Liver (tissue), 9 donors: ENCODE data around the gene ANKRD65. TPM values are rescaled to one million over a fixed set of nuclear protein-coding genes. Genes with fewer than 3 reads are reported as not detected.

ENCODE experiments used
- DNase-seq: peaks from one replicate; pipeline ENCODE4 v3.0.0-alpha.2; 2017; ENCODE audit warnings: low spot score
- H3K27ac ChIP-seq, 2 donors: one replicate each; pipeline ENCODE4 v1.7.0; 2013; ENCODE audit warnings: inconsistent platforms in 2 of 2, low read length in 2 of 2, control low read depth in 1 of 2, low read depth in 1 of 2, mild to moderate bottlenecking in 1 of 2
- H3K27me3 ChIP-seq, 4 donors: one replicate each; pipeline versions ENCODE4 v1.6.1 to v1.7.0; 2013; ENCODE audit warnings: low read length in 3 of 4, inconsistent platforms in 1 of 4, mild to moderate bottlenecking in 1 of 4, moderate library complexity in 1 of 4; ENCODE audit not compliant: control insufficient read depth in 4 of 4, insufficient read depth in 4 of 4
- H3K36me3 ChIP-seq, 4 donors: one replicate each; pipeline versions ENCODE4 v1.6.1 to v1.7.0; 2013; ENCODE audit warnings: low read length in 3 of 4, mild to moderate bottlenecking in 3 of 4, low read depth in 1 of 4, moderate library complexity in 1 of 4; ENCODE audit not compliant: control insufficient read depth in 4 of 4, insufficient read depth in 3 of 4
- H3K4me1 ChIP-seq, 4 donors: one replicate each; pipeline versions ENCODE4 v1.6.1 to v1.7.0; 2013; ENCODE audit warnings: low read length in 3 of 4, mild to moderate bottlenecking in 3 of 4, moderate library complexity in 1 of 4; ENCODE audit not compliant: control insufficient read depth in 4 of 4, insufficient read depth in 4 of 4
- H3K4me3 ChIP-seq, 3 donors: one replicate each; pipeline versions ENCODE4 v1.6.1 to v1.7.0; 2013; ENCODE audit warnings: low read length in 3 of 3, control low read depth in 1 of 3, low read depth in 1 of 3, mild to moderate bottlenecking in 1 of 3
- H3K9ac ChIP-seq, 2 donors: one replicate each; pipeline ENCODE4 v1.7.0; 2013; ENCODE audit warnings: low read length in 2 of 2, mild to moderate bottlenecking in 2 of 2, moderate library complexity in 2 of 2, control low read depth in 1 of 2, low read depth in 1 of 2
- H3K9me3 ChIP-seq, 4 donors: one replicate each; pipeline versions ENCODE4 v1.6.1 to v1.7.0; 2013; ENCODE audit warnings: low read length in 3 of 4; ENCODE audit not compliant: control insufficient read depth in 4 of 4
- ATF3 ChIP-seq: IDR thresholded peaks from 2 replicates; pipeline ENCODE4 v1.6.1; 2016; ENCODE audit warnings: antibody characterized with exemption
- CTCF ChIP-seq: fragments of 150-350 bp; IDR thresholded peaks from 2 replicates; pipeline ENCODE4 v1.5.1; 2017; ENCODE audit warnings: improper control_type of control experiment, low read depth, low read length; ENCODE audit not compliant: missing input control
- EGR1 ChIP-seq, 2 donors: IDR thresholded peaks; 2 replicates each; pipeline ENCODE4 v1.6.1; 2016 to 2018; ENCODE audit warnings: antibody characterized with exemption in 2 of 2, low read depth in 2 of 2
- FOXA2 ChIP-seq: IDR thresholded peaks from 2 replicates; pipeline ENCODE4 v1.6.1; 2016; ENCODE audit warnings: antibody characterized with exemption
- GABPA ChIP-seq, 2 donors: IDR thresholded peaks in 1 of 2; conservative IDR thresholded peaks in 1 of 2; 2 replicates each; pipeline ENCODE4 v1.6.1; 2016; ENCODE audit warnings: antibody characterized with exemption in 2 of 2, mild to moderate bottlenecking in 1 of 2, moderate library complexity in 1 of 2
- HNF4A ChIP-seq, 2 donors: conservative IDR thresholded peaks; 2 replicates each; pipeline ENCODE4 v1.6.1; 2016; ENCODE audit warnings: antibody characterized with exemption in 2 of 2, mild to moderate bottlenecking in 2 of 2
- HNF4G ChIP-seq: IDR thresholded peaks from 2 replicates; pipeline ENCODE4 v1.6.1; 2016; ENCODE audit warnings: antibody characterized with exemption
- JUND ChIP-seq, 2 donors: IDR thresholded peaks; 2 replicates each; pipeline ENCODE4 v1.6.1; 2016; ENCODE audit warnings: antibody characterized with exemption in 2 of 2
- MAX ChIP-seq: IDR thresholded peaks from 2 replicates; pipeline ENCODE4 v1.6.1; 2016; ENCODE audit warnings: antibody characterized with exemption
- NR2F2 ChIP-seq: IDR thresholded peaks from 2 replicates; pipeline ENCODE4 v1.6.1; 2016; ENCODE audit warnings: antibody characterized with exemption
- RAD21 ChIP-seq, 2 donors: IDR thresholded peaks; 2 replicates each; pipeline ENCODE4 v1.6.1; 2016; ENCODE audit warnings: antibody characterized with exemption in 2 of 2, mild to moderate bottlenecking in 2 of 2
- REST ChIP-seq: IDR thresholded peaks from 2 replicates; pipeline ENCODE4 v1.6.1; 2016; ENCODE audit warnings: antibody characterized with exemption, mild to moderate bottlenecking
- RXRA ChIP-seq, 2 donors: IDR thresholded peaks; 2 replicates each; pipeline ENCODE4 v1.6.1; 2017 to 2018; ENCODE audit warnings: antibody characterized with exemption in 2 of 2, mild to moderate bottlenecking in 1 of 2
- SP1 ChIP-seq: IDR thresholded peaks from 2 replicates; pipeline ENCODE4 v1.6.1; 2018; ENCODE audit warnings: antibody characterized with exemption, mild to moderate bottlenecking
- TAF1 ChIP-seq: conservative IDR thresholded peaks from 2 replicates; pipeline ENCODE4 v1.6.1; 2016; ENCODE audit warnings: antibody characterized with exemption, mild to moderate bottlenecking
- YY1 ChIP-seq: IDR thresholded peaks from 2 replicates; pipeline ENCODE4 v1.6.1; 2016; ENCODE audit warnings: antibody characterized with exemption, mild to moderate bottlenecking
- WGBS: extraction: QIAGEN DNeasy Blood & Tissue Kit; methylation state at CpG from one replicate; pipeline ENCODE4 v1.1.7; 2013; 5-methylcytosine and 5-hydroxymethylcytosine counted together
- polyA plus RNA-seq, 2 donors: library from polyadenylated mRNA; stranded (reverse) in 1 of 2; unstranded in 1 of 2; fragments of 200-250 nt in 1 of 2; fragments of >200 nt in 1 of 2; fragmentation: Nextera tagmentation in 1 of 2; extraction: Ambion mirVana in 1 of 2; gene quantifications; one replicate each; pipeline versions ENCODE4 v1.2.1 to v1.2.3, GENCODE V29; 2013 to 2015
- total RNA-seq, 2 donors: library from RNA; depleted of rRNA; stranded (reverse); fragments of >200 nt; gene quantifications; one replicate each; pipeline ENCODE4 v1.2.3, GENCODE V29; 2014
- donor health status: healthy.
- donor health status: healthy.
- donor health status: healthy.
- donor health status: healthy.
- donor health status: healthy.

Gene ANKRD65
- total and polyA plus RNA-seq, 4 donors: 0.14 to 0.31 (median 0.23) TPM

GRCh38 chr1:1434824-1435105 is 13.7 kb upstream of the ANKRD65 start:
- Histone ChIP-seq H3K9ac (no peak overlapping the region), H3K27ac (peak overlapping the region; percentile 86 to 87), H3K9me3 (no peaks in the 10 kb centered on the region), H3K4me3 (no peak overlapping the region), H3K4me1 (peaks cover 43 to 90% (median 73%) of the 10 kb centered on the region in 4 donors), H3K27me3 (no peaks in the 10 kb centered on the region), H3K36me3 (peaks cover 0 to under 1% (median 0%) of the 10 kb centered on the region in 4 donors)
- no peak for TF ChIP-seq FOXA2
- no peak for TF ChIP-seq CTCF
- TF ChIP-seq HNF4G: no peak
- no peak for TF ChIP-seq TAF1
- no peak for TF ChIP-seq SP1
- WGBS: 87% methylated on average over 4 of the region's 4 CpGs
- DNase-seq: no peak

GRCh38 chr1:1434131-1434823 is 13.2 kb upstream of the ANKRD65 start:
- H3K27me3 ChIP-seq: no peaks in the 10 kb centered on the region
- no peaks in the 10 kb centered on the region for H3K9me3 ChIP-seq
- TF ChIP-seq REST (no peak), CTCF (peak; percentile 2), TAF1 (no peak), MAX (no peak), NR2F2 (peak; percentile 11)
- H3K4me3 ChIP-seq: no peak overlapping the region
- H3K4me1 ChIP-seq: peaks cover 43 to 94% (median 76%) of the 10 kb centered on the region in 4 donors
- H3K27ac ChIP-seq: peak overlapping the region; percentile 86 to 87
- 55% methylated on average over 32 of the region's 32 CpGs for WGBS
- H3K36me3 ChIP-seq: no peaks in the 10 kb centered on the region
- DNase-seq: no peak
- H3K9ac ChIP-seq: no peak overlapping the region

GRCh38 chr1:1433804-1434130 is 12.7 kb upstream of the ANKRD65 start:
- peak overlapping the region; percentile 86 to 87 for H3K27ac ChIP-seq
- H3K27me3 ChIP-seq: no peaks in the 10 kb centered on the region
- no peak for DNase-seq
- no peaks in the 10 kb centered on the region for H3K9me3 ChIP-seq
- H3K4me3 ChIP-seq: no peak overlapping the region
- 50% methylated on average over 12 of the region's 12 CpGs for WGBS
- H3K9ac ChIP-seq: no peak overlapping the region
- peaks cover 37 to 90% (median 74%) of the 10 kb centered on the region in 4 donors for H3K4me1 ChIP-seq
- no peaks in the 10 kb centered on the region for H3K36me3 ChIP-seq
- TF ChIP-seq EGR1 (IDR thresholded peaks at IDR 0.05; ENCODE audit: low read depth in 2 of 2) (no peak), SP1 (no peak), YY1 (no peak), NR2F2 (no peak), ATF3 (no peak), GABPA (IDR thresholded peaks at IDR 0.05 in 1 of 2, conservative IDR thresholded peaks at IDR 0.05 in 1 of 2) (no peak), RAD21 (IDR thresholded peaks at IDR 0.05) (no peak), HNF4A (conservative IDR thresholded peaks at IDR 0.05) (no peak), JUND (IDR thresholded peaks at IDR 0.05) (no peak), REST (no peak), RXRA (IDR thresholded peaks at IDR 0.05) (no peak)
